ENCODE measurements around the gene RBPMS2. TPM values are rescaled to one million over a fixed set of nuclear protein-coding genes. Genes with fewer than 3 reads are reported as not detected.

The RBPMS2 gene
- polyA plus RNA-seq, 1 donor from 2014 or later: not detected

- Histone ChIP-seq H3K36me3 (ENCODE audit: insufficient read depth, low read length) (no peaks in the 10 kb centered on the region), H3K4me2 (ENCODE audit: low read length) (no peak overlapping the region)
- TF ChIP-seq MXI1 (conservative IDR thresholded peaks at IDR 0.05; ENCODE audit: poor library complexity, severe bottlenecking): no peak
- TF ChIP-seq EZH2 (IDR thresholded peaks at IDR 0.05; ENCODE audit: borderline replicate concordance, insufficient read depth, low read length, poor library complexity, severe bottlenecking): no peak
- no peak for TF ChIP-seq SMC3 (conservative IDR thresholded peaks at IDR 0.05; ENCODE audit: poor library complexity)
- no peak for TF ChIP-seq RAD21 (conservative IDR thresholded peaks at IDR 0.05)
- TF ChIP-seq TAF1 (IDR thresholded peaks at IDR 0.05; ENCODE audit: low read depth): no peak
- no peak for TF ChIP-seq POLR2AphosphoS5 (IDR thresholded peaks at IDR 0.05)
- TF ChIP-seq CTCF (IDR thresholded peaks at IDR 0.05; ENCODE audit: poor library complexity, severe bottlenecking): no peak
- TF ChIP-seq REST (IDR thresholded peaks at IDR 0.05; ENCODE audit: borderline replicate concordance): no peak
- no peak for TF ChIP-seq EP300 (conservative IDR thresholded peaks at IDR 0.05; ENCODE audit: poor library complexity, severe bottlenecking)
Observed at GRCh38 chr15:64738226-64739095, 36.9 kb downstream of the RBPMS2 start.

GRCh38 chr15:64732156-64732860 is 43.1 kb downstream of the RBPMS2 start:
- Histone ChIP-seq H4K20me1 (ENCODE audit: insufficient read depth) (no peaks in the 10 kb centered on the region), H3K4me2 (ENCODE audit: low read length) (no peak overlapping the region), H2AFZ (ENCODE audit: low read depth, low read length) (no peak overlapping the region), H3K9me3 (ENCODE audit: low read length) (no peaks in the 10 kb centered on the region), H3K9me2 (ENCODE audit: insufficient read depth, low read length) (no peaks in the 10 kb centered on the region), H3K36me3 (ENCODE audit: insufficient read depth, low read length) (no peaks in the 10 kb centered on the region), H3K27me3 (ENCODE audit: insufficient read depth, low read depth, low read length) (no peaks in the 10 kb centered on the region), H3K27ac (ENCODE audit: low read length) (no peak overlapping the region), H3K79me2 (replicated peaks; ENCODE audit: insufficient read depth, low read length) (no peaks in the 10 kb centered on the region), H3K9ac (ENCODE audit: low read length) (no peak overlapping the region), H3F3A (ENCODE audit: insufficient read depth, low read length, poor library complexity, severe bottlenecking) (no peaks in the 10 kb centered on the region), H3K4me3 (ENCODE audit: low read length) (no peak overlapping the region)
- TF ChIP-seq EP300 (conservative IDR thresholded peaks at IDR 0.05; ENCODE audit: poor library complexity, severe bottlenecking): no peak

More at GRCh38 chr15:64738226-64739095, 36.9 kb downstream of the RBPMS2 start:
- H3K79me2 ChIP-seq (replicated peaks; ENCODE audit: insufficient read depth, low read length): no peaks in the 10 kb centered on the region
- H3K27ac ChIP-seq (ENCODE audit: low read length): no peak overlapping the region
- no peaks in the 10 kb centered on the region for H4K20me1 ChIP-seq (ENCODE audit: insufficient read depth)
- no peaks in the 10 kb centered on the region for H3F3A ChIP-seq (ENCODE audit: insufficient read depth, low read length, poor library complexity, severe bottlenecking)
- no peaks in the 10 kb centered on the region for H3K27me3 ChIP-seq (ENCODE audit: insufficient read depth, low read depth, low read length)
- H3K9me2 ChIP-seq (ENCODE audit: insufficient read depth, low read length): no peaks in the 10 kb centered on the region
- no peaks in the 10 kb centered on the region for H3K9me3 ChIP-seq (ENCODE audit: low read length)
- no peak overlapping the region for H3K4me3 ChIP-seq (ENCODE audit: low read length)
- no peak overlapping the region for H2AFZ ChIP-seq (ENCODE audit: low read depth, low read length)
- H3K9ac ChIP-seq (ENCODE audit: low read length): no peak overlapping the region
